ENCODE measurements around the gene SCNM1.

DNA sequence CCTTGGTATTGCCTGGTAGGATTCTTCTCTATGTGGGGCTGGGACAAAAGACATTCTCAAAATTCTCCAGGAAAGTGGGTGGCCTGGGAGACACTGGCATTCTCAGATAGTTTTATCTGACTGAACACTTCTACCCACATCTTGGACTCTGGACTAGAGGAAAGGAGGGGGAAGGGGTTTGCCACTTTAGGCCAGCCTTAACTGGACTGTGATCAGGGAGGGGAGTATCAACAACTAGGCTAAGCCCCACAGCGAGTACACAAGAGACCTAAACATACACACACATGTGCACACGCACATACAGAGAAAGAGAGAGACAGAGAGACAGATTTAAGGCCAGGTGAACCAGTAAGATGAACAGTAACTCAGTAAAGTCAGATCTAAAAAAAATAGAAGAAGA, 18.3 kb upstream of the SCNM1 start:
- TF ChIP-seq, protein P1, sequence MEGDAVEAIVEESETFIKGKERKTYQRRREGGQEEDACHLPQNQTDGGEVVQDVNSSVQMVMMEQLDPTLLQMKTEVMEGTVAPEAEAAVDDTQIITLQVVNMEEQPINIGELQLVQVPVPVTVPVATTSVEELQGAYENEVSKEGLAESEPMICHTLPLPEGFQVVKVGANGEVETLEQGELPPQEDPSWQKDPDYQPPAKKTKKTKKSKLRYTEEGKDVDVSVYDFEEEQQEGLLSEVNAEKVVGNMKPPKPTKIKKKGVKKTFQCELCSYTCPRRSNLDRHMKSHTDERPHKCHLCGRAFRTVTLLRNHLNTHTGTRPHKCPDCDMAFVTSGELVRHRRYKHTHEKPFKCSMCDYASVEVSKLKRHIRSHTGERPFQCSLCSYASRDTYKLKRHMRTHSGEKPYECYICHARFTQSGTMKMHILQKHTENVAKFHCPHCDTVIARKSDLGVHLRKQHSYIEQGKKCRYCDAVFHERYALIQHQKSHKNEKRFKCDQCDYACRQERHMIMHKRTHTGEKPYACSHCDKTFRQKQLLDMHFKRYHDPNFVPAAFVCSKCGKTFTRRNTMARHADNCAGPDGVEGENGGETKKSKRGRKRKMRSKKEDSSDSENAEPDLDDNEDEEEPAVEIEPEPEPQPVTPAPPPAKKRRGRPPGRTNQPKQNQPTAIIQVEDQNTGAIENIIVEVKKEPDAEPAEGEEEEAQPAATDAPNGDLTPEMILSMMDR (optimal IDR thresholded peaks at IDR 0.05 in 1 of 3, IDR thresholded peaks at IDR 0.05 in 1 of 3, conservative IDR thresholded peaks at IDR 0.05 in 1 of 3; ENCODE audit: extremely low read depth in 1 of 3, insufficient read depth in 2 of 3, low read length in 3 of 3) = no peak
- no peak for TF ChIP-seq EZH2 (IDR thresholded peaks at IDR 0.05; ENCODE audit: low read length)
